H1 (cell line): ENCODE results near the gene SAG. TPM values are rescaled to one million over a fixed set of nuclear protein-coding genes. Genes with fewer than 3 reads are reported as not detected.

ENCODE experiments used
- CTCF ChIA-PET: fragments of 300-600 bp; sonication (Branson Sonifier 250); formaldehyde crosslinking; loops from one replicate; lab custom pipeline; 2021; ENCODE audit not compliant: partially characterized antibody; lab: Charles Lee
- POLR2A ChIA-PET: fragments of 300-600 bp; sonication (Branson Sonifier 250); formaldehyde crosslinking; loops from one replicate; lab custom pipeline; 2021; ENCODE audit warnings: inconsistent platforms; ENCODE audit not compliant: partially characterized antibody; lab: Charles Lee
- DNase-seq, 2 experiments: peaks; one replicate each; pipeline versions ENCODE4 v3.0.0 to v3.0.0-alpha.2; 2010 to 2022; ENCODE audit warnings: low spot score in 2 of 2, low read depth in 1 of 2, mixed read lengths in 1 of 2
- FAIRE-seq: peaks from 2 replicates; lab custom pipeline; 2011; peaks lifted over from hg19 to GRCh38; lab: Jason Lieb, UNC
- H2AFZ ChIP-seq: 2 replicates; pipeline ENCODE4 v1.8.1; 2012; ENCODE audit warnings: low read length, inconsistent platforms
- H2AK5ac ChIP-seq: 2 replicates; pipeline ENCODE4 v1.6.1; 2013; ENCODE audit warnings: low read depth, low read length
- H2BK120ac ChIP-seq: replicated peaks from 2 replicates; pipeline ENCODE3; 2013; ENCODE audit warnings: low read depth, low read length, inconsistent platforms
- H2BK12ac ChIP-seq: 2 replicates; pipeline ENCODE4 v1.6.1; 2013; ENCODE audit warnings: low read depth, low read length
- H2BK15ac ChIP-seq: 2 replicates; pipeline ENCODE4 v1.6.1; 2013; ENCODE audit warnings: low read length
- H2BK20ac ChIP-seq: 2 replicates; pipeline ENCODE4 v1.6.1; 2013; ENCODE audit warnings: low read length
- H2BK5ac ChIP-seq: 2 replicates; pipeline ENCODE4 v1.6.1; 2013; ENCODE audit warnings: low read depth, low read length
- H3K14ac ChIP-seq: 2 replicates; pipeline ENCODE4 v1.6.1; 2013; ENCODE audit warnings: inconsistent platforms; ENCODE audit not compliant: insufficient read length
- H3K18ac ChIP-seq: 2 replicates; pipeline ENCODE4 v1.6.1; 2013; ENCODE audit warnings: low read length; ENCODE audit errors: extremely low read depth
- H3K23ac ChIP-seq: 2 replicates; pipeline ENCODE4 v1.6.1; 2013; ENCODE audit warnings: inconsistent platforms; ENCODE audit not compliant: insufficient read length
- H3K23me2 ChIP-seq: 2 replicates; pipeline ENCODE4 v1.6.1; 2013; ENCODE audit warnings: low read depth, low read length
- H3K27ac ChIP-seq: 2 replicates; pipeline ENCODE4 v1.6.1; 2011; ENCODE audit warnings: low read depth, low read length, inconsistent platforms
- H3K27me3 ChIP-seq, 4 experiments: replicated peaks in 1 of 4; 1 replicate in 1 of 4; 2 replicates in 3 of 4; pipeline versions ENCODE4 v1.6.1 to v1.8.1; 2011 to 2013; ENCODE audit warnings: low read length in 3 of 4, mild to moderate bottlenecking in 3 of 4, inconsistent platforms in 2 of 4, mixed read lengths in 2 of 4, moderate library complexity in 1 of 4; ENCODE audit not compliant: control insufficient read depth in 3 of 4, insufficient read depth in 3 of 4; ENCODE audit errors: extremely low read depth in 1 of 4
- H3K36me3 ChIP-seq, 4 experiments: 2 replicates each; pipeline versions ENCODE4 v1.6.1 to v1.8.1; 2011 to 2013; ENCODE audit warnings: mild to moderate bottlenecking in 4 of 4, low read length in 3 of 4, moderate library complexity in 2 of 4, control low read depth in 1 of 4, inconsistent platforms in 1 of 4; ENCODE audit not compliant: insufficient read depth in 4 of 4, control insufficient read depth in 2 of 4
- H3K4ac ChIP-seq: replicated peaks from 2 replicates; pipeline ENCODE3; 2013; ENCODE audit warnings: low read length, low read depth, mixed read lengths, inconsistent platforms; ENCODE audit not compliant: insufficient read length
- H3K4me1 ChIP-seq, 4 experiments: replicated peaks in 1 of 4; 1 replicate in 1 of 4; 2 replicates in 3 of 4; pipeline versions ENCODE4 v1.6.1 to v1.8.1; 2011 to 2013; ENCODE audit warnings: low read length in 3 of 4, inconsistent platforms in 2 of 4, mixed read lengths in 1 of 4; ENCODE audit not compliant: insufficient read depth in 4 of 4, control insufficient read depth in 3 of 4
- H3K4me2 ChIP-seq, 2 experiments: 2 replicates each; pipeline versions ENCODE4 v1.6.1 to v1.8.1; 2011 to 2013; ENCODE audit warnings: low read depth in 2 of 2, low read length in 2 of 2, control low read depth in 1 of 2, inconsistent platforms in 1 of 2, mild to moderate bottlenecking in 1 of 2; ENCODE audit not compliant: insufficient read depth in 1 of 2
- H3K4me3 ChIP-seq, 4 experiments: fragments of 200-600, 300-600 bp in 1 of 4; sonication (generic), shearing (Covaris generic), sonication (Bioruptor Twin) in 1 of 4; 2 replicates each; pipeline versions ENCODE4 v1.5.1 to v1.8.1; 2011 to 2016; ENCODE audit warnings: low read length in 4 of 4, low read depth in 3 of 4, control low read depth in 2 of 4, inconsistent platforms in 2 of 4, mild to moderate bottlenecking in 2 of 4, mixed read lengths in 1 of 4, moderate library complexity in 1 of 4; ENCODE audit not compliant: insufficient read depth in 2 of 4; ENCODE audit errors: extremely low read depth in 1 of 4
- H3K56ac ChIP-seq: replicated peaks from 2 replicates; pipeline ENCODE3; 2013; ENCODE audit warnings: low read depth, mild to moderate bottlenecking, mixed read lengths, low read length, inconsistent platforms; ENCODE audit not compliant: insufficient read length
- H3K79me1 ChIP-seq: 2 replicates; pipeline ENCODE4 v1.6.1; 2013; ENCODE audit warnings: low read depth, low read length, control low read depth
- H3K79me2 ChIP-seq, 2 experiments: 2 replicates each; pipeline versions ENCODE4 v1.6.1 to v1.8.1; 2012 to 2013; ENCODE audit warnings: low read length in 2 of 2, mild to moderate bottlenecking in 2 of 2, inconsistent platforms in 1 of 2; ENCODE audit not compliant: insufficient read depth in 2 of 2, control insufficient read depth in 1 of 2
- H3K9ac ChIP-seq, 4 experiments: replicated peaks in 1 of 4; 1 replicate in 1 of 4; 2 replicates in 3 of 4; pipeline versions ENCODE4 v1.6.1 to v1.8.1; 2011 to 2013; ENCODE audit warnings: low read depth in 3 of 4, low read length in 3 of 4, control low read depth in 2 of 4, mild to moderate bottlenecking in 2 of 4, moderate library complexity in 2 of 4, inconsistent platforms in 1 of 4; ENCODE audit errors: extremely low read depth in 1 of 4
- H3K9me3 ChIP-seq, 2 experiments: 2 replicates each; pipeline versions ENCODE4 v1.6.1 to v1.8.1; 2012 to 2013; ENCODE audit warnings: mild to moderate bottlenecking in 2 of 2, moderate library complexity in 2 of 2, control low read depth in 1 of 2, inconsistent platforms in 1 of 2, low read depth in 1 of 2, low read length in 1 of 2, mixed read lengths in 1 of 2; ENCODE audit not compliant: insufficient read depth in 2 of 2
- H4K20me1 ChIP-seq, 2 experiments: replicated peaks in 1 of 2; 2 replicates each; pipeline versions ENCODE3 to v1.8.1; 2011 to 2013; ENCODE audit warnings: inconsistent platforms in 2 of 2, low read length in 2 of 2, mild to moderate bottlenecking in 1 of 2; ENCODE audit not compliant: insufficient read depth in 2 of 2, control insufficient read depth in 1 of 2
- H4K5ac ChIP-seq: 2 replicates; pipeline ENCODE4 v1.6.1; 2013; ENCODE audit warnings: low read length, low read depth, mixed read lengths, inconsistent platforms; ENCODE audit not compliant: insufficient read length
- H4K8ac ChIP-seq: 2 replicates; pipeline ENCODE4 v1.8.0; 2013; ENCODE audit warnings: mild to moderate bottlenecking, moderate library complexity, low read length, inconsistent platforms; ENCODE audit not compliant: insufficient read depth; ENCODE audit errors: extremely low read depth
- H4K91ac ChIP-seq: replicated peaks from 2 replicates; pipeline ENCODE3; 2013; ENCODE audit warnings: low read length, mixed read lengths, inconsistent platforms; ENCODE audit not compliant: insufficient read length
- CREB1 ChIP-seq: IDR thresholded peaks from 2 replicates; pipeline ENCODE4 v1.6.1; 2012; ENCODE audit warnings: inconsistent platforms
- EGR1 ChIP-seq: IDR thresholded peaks from 2 replicates; pipeline ENCODE4 v1.6.1; 2011; ENCODE audit warnings: low read depth, low read length, borderline replicate concordance
- GTF2F1 ChIP-seq: IDR thresholded peaks from 2 replicates; pipeline ENCODE4 v1.6.1; 2012; ENCODE audit warnings: low read depth, low read length, improper control_type of control experiment, borderline replicate concordance
- KDM4A ChIP-seq: IDR thresholded peaks from one replicate; pipeline ENCODE4 v1.7.1; 2012; ENCODE audit warnings: low read depth, mild to moderate bottlenecking, moderate library complexity, low read length, inconsistent platforms; ENCODE audit not compliant: severe bottlenecking
- RBBP5 ChIP-seq: IDR thresholded peaks from 2 replicates; pipeline ENCODE4 v1.7.1; 2012; ENCODE audit warnings: low read depth, mild to moderate bottlenecking, inconsistent platforms, low read length, moderate library complexity, borderline replicate concordance
- TCF12 ChIP-seq: IDR thresholded peaks from 2 replicates; pipeline ENCODE4 v1.6.1; 2011; ENCODE audit warnings: low read depth, mild to moderate bottlenecking, low read length
- WGBS, 2 experiments: shearing (Covaris generic) in 1 of 2; methylation state at CpG; one replicate each; pipeline versions ENCODE4 v1.1.6 to v1.1.7; 2013 to 2015; ENCODE audit warnings: low lambda C conversion rate in 2 of 2, mixed read lengths in 2 of 2, inconsistent platforms in 1 of 2, low coverage in 1 of 2, missing lambda C conversion rate in 1 of 2; ENCODE audit not compliant: insufficient replicate concordance in 2 of 2, insufficient coverage in 1 of 2, insufficient read length in 1 of 2; ENCODE audit errors: extremely low coverage in 1 of 2, missing lambda C conversion rate in 1 of 2; 5-methylcytosine and 5-hydroxymethylcytosine counted together
- polyA plus RNA-seq, 7 experiments: library from polyadenylated mRNA; depleted of rRNA in 3 of 7; stranded (reverse) in 5 of 7; unstranded in 2 of 7; fragments of >200 nt in 5 of 7; fragments of 200-250 nt in 2 of 7; gene quantifications; 1 replicate in 5 of 7; 2 replicates in 1 of 7; 4 replicates in 1 of 7; pipeline versions ENCODE4 v1.2.1 to v1.2.3, GENCODE V29; 2011 to 2013; ENCODE audit warnings: missing spikeins in 2 of 7, mixed read lengths in 2 of 7
- total RNA-seq: library from RNA; stranded (reverse); fragmentation: NEBNext Ultra II Directional; extraction: Animal tissue kit (Norgen Biotek cat#: 25700); gene quantifications from 2 replicates; pipeline ENCODE4 v1.2.1, GENCODE V29; 2021
- TF ChIP-seq, protein P1 (sequence below): IDR thresholded peaks from 2 replicates; pipeline ENCODE4 v1.6.1; 2012; ENCODE audit warnings: inconsistent platforms
- TF ChIP-seq, protein P2 (sequence below), 3 experiments: IDR thresholded peaks; 1 replicate in 2 of 3; 2 replicates in 1 of 3; pipeline versions ENCODE4 v1.5.1 to v1.6.1; 2011; ENCODE audit warnings: low read length in 3 of 3, mild to moderate bottlenecking in 3 of 3, inconsistent platforms in 2 of 3, low read depth in 1 of 3, moderate library complexity in 1 of 3; ENCODE audit not compliant: insufficient read depth in 1 of 3; ENCODE audit errors: control extremely low read depth in 1 of 3

Gene SAG
- total and polyA plus RNA-seq, 2 of the 8 experiments (the other 6 are each of a cell fraction or from before 2014, with no cell fraction given), result not detected

GRCh38 chr2:233353769-233354499 is 46.3 kb downstream of the SAG start, which contains the start of gene DGKD:
Gene DGKD, plus strand, starts transcription at chr2:233354494. Its CDS starts 25 bp downstream, at chr2:233354519.
- peak within 1 kb of the TSS; percentile 3 for H3K4ac ChIP-seq
- H3K36me3 ChIP-seq, result no peaks in the 10 kb centered on the region
- H2AFZ ChIP-seq, result peak within 1 kb of the TSS; percentile 99
- H3K23me2 ChIP-seq, result peaks cover 11% of the 10 kb centered on the region
- POLR2A ChIA-PET, result no interaction called here
- CTCF ChIA-PET, result interaction anchor here (0.7 to 1.9 kb wide), 13 partner anchors 9 to 90 kb away, joined by 3 to 8 read pairs (median 4); no protein-coding TSS in a partner anchor
- peak within 1 kb of the TSS; percentile 87 for H2BK120ac ChIP-seq
- peak within 1 kb of the TSS; percentile 26; the same call in 1 of the 2 replicates for H2AK5ac ChIP-seq
- no peak within 1 kb of the TSS; the same call in 1 of the 2 replicates for H3K27ac ChIP-seq
- no peak within 1 kb of the TSS for H3K23ac ChIP-seq
- H3K9ac ChIP-seq, result peak within 1 kb of the TSS; percentile 39 to 90 (median 54); a peak in 5 of 7 replicates
- H2BK15ac ChIP-seq, result no peak within 1 kb of the TSS
- peak within 1 kb of the TSS; percentile 83 to 98 for H3K4me2 ChIP-seq
- H3K14ac ChIP-seq, result no peak within 1 kb of the TSS
- peak within 1 kb of the TSS; percentile 48 for H4K5ac ChIP-seq
- H3K56ac ChIP-seq, result no peak within 1 kb of the TSS
- 0 out of 2 replicates have a peak within 1 kb of the TSS, but pooled peaks have one; percentile 26 for H2BK5ac ChIP-seq
- no peak for FAIRE-seq
- H3K18ac ChIP-seq, result peak within 1 kb of the TSS; percentile 71; the same call in 1 of the 2 replicates
- H3K4me1 ChIP-seq, result peaks cover 0 to 5% (median 4%) of the 10 kb centered on the region in 4 experiments; a peak in 4 of 7 replicates
- H3K27me3 ChIP-seq, result peaks cover 0 to 28% (median 15%) of the 10 kb centered on the region in 4 experiments; a peak in 5 of 7 replicates
- peaks cover 0 to 23% of the 10 kb centered on the region in 2 experiments; a peak in 2 of 4 replicates for H3K79me2 ChIP-seq
- H4K91ac ChIP-seq, result peak within 1 kb of the TSS; percentile 12
- peaks cover 0 to 7% of the 10 kb centered on the region in 2 experiments; a peak in 1 of 4 replicates for H3K9me3 ChIP-seq
- peak within 1 kb of the TSS; percentile 53 to 90 (median 72) for H3K4me3 ChIP-seq
- whole genome bisulfite sequencing, 2 experiments, result 14% methylated on average over 22 of the region's 56 CpGs; no CpG with 5 or more reads in 1 of the 2 experiments
- peaks cover 3% of the 10 kb centered on the region; the same call in 1 of the 2 replicates for H3K79me1 ChIP-seq
- H4K8ac ChIP-seq, result peak within 1 kb of the TSS; percentile 40; the same call in 1 of the 2 replicates
- peak within 1 kb of the TSS; percentile 6; the same call in 1 of the 2 replicates for H2BK12ac ChIP-seq
- H4K20me1 ChIP-seq, result peaks cover 8 to 14% of the 10 kb centered on the region in 2 experiments
- peak in 1 of 2 experiments; percentile 84 for DNase-seq
- no peak within 1 kb of the TSS for H2BK20ac ChIP-seq
- TF ChIP-seq RBBP5, result peak; percentile 7; the same call in 1 of the 2 replicates
- no peak for TF ChIP-seq GTF2F1
- TF ChIP-seq, protein P1, sequence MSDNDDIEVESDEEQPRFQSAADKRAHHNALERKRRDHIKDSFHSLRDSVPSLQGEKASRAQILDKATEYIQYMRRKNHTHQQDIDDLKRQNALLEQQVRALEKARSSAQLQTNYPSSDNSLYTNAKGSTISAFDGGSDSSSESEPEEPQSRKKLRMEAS, result peak; percentile 33; the same call in 1 of the 2 replicates
- TF ChIP-seq TCF12, result no peak
- TF ChIP-seq CREB1, result no peak
- TF ChIP-seq, protein P2, sequence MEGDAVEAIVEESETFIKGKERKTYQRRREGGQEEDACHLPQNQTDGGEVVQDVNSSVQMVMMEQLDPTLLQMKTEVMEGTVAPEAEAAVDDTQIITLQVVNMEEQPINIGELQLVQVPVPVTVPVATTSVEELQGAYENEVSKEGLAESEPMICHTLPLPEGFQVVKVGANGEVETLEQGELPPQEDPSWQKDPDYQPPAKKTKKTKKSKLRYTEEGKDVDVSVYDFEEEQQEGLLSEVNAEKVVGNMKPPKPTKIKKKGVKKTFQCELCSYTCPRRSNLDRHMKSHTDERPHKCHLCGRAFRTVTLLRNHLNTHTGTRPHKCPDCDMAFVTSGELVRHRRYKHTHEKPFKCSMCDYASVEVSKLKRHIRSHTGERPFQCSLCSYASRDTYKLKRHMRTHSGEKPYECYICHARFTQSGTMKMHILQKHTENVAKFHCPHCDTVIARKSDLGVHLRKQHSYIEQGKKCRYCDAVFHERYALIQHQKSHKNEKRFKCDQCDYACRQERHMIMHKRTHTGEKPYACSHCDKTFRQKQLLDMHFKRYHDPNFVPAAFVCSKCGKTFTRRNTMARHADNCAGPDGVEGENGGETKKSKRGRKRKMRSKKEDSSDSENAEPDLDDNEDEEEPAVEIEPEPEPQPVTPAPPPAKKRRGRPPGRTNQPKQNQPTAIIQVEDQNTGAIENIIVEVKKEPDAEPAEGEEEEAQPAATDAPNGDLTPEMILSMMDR (IDR thresholded peaks at IDR 0.05; ENCODE audit: control extremely low read depth in 1 of 3, insufficient read depth in 1 of 3, low read depth in 1 of 3, low read length in 3 of 3), result peak in 2 of 3 experiments; percentile 9 to 61; a peak in 1 of 4 replicates
- TF ChIP-seq EGR1, result no peak
- TF ChIP-seq KDM4A, result peak; percentile 17
